GM19025 (cell line): Measurements from ENCODE around the gene PARD3.
"Not testable (repeated sequence)": the region's sequence is repeated elsewhere in the genome, so short reads cannot be mapped to it uniquely, and the experiment has no call there.

Source experiments
- ATAC-seq: cut with Tn5 transposase; IDR thresholded peaks from one replicate; pipeline ENCODE4 v1.9.1; 2021; ENCODE audit warnings: mild to moderate bottlenecking, low read depth, moderate library complexity; ENCODE audit not compliant: unreplicated experiment

PARD3 gene

GRCh38 chr10:34377833-34378232, 437.3 kb downstream of the PARD3 start:
- ATAC-seq = no peak

- ATAC-seq = no peak
These were observed 440.6 kb downstream of the PARD3 start for GRCh38 chr10:34374356-34375045.

DNA sequence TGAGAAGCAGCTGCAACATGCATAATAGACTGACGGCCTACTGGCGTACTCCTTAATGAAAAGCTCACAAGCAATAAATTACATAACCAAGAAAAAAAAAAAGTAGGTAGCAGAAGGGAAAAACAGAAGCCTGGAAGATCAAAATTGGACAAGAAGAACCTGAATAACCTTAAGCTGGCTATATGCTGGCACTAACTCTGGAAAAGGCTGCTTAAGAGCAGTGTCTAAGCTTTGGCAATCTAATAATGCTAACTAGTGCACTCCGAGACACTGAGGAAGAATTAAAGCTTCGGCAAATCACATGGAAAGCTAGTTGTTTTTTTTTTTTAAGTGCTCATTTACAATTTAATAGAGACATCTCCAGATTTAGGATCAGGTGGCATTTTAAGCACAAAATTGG, 441.9 kb downstream of the PARD3 start:
- no peak for ATAC-seq

- no peak for ATAC-seq
These were observed 442.6 kb downstream of the PARD3 start for GRCh38 chr10:34372509-34372908.

- no peak for ATAC-seq
These were observed 445.0 kb downstream of the PARD3 start for GRCh38 chr10:34370126-34370525.

DNA sequence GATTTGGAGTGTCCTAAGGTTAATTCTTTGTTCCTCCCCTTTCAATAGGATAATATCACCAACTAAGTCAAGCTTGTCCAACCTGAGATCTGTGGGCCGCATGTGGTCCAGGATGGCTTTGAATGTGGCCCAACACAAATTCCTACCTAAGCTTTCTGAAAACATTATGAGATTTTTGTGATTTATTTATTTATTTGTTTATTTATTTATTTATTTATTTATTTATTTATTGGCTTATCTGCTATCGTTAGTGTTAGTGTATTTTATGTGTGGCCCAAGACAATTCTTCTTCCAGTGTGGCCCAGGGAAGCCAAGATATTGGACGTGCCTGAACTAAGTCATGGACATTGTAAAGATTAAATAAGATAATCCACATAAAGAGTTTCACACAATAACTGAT, 446.0 kb downstream of the PARD3 start:
- no peak for ATAC-seq

DNA sequence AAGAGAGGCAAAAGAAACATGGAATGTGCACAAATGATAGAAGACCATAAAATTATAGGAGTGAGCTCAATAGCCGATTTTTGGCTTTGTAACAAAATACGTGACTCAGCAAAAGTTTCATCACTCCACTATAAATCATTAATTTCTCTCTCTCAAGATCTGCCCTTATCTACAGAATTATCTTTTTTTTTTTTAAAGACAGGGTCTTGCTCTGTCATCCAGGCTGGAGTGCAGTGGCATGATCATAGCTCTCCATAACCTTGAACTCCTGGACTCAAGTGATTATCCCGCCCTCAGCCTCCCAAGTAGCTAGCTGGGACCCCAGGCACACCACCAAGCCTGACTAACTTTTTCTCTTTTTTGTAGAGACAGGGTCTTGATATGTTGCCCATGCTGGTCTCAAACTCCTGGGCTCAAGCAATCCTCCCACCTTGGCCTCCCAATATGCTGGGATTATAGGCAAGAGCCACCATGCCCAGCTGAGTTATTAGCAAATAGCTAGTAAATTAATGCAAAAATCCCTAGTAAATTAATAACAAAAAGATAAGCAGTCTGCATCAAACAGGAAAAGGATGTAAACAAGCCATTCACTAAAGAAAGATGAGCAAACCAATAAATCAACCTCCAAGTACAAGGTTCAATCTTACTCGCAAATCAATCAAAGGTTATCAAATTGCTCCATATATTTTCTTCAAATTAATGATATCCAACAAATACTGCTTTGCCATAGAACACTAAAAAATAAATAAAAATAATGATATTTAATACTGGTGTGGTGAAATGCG, 450.7 kb downstream of the PARD3 start:
- ATAC-seq = no peak

DNA sequence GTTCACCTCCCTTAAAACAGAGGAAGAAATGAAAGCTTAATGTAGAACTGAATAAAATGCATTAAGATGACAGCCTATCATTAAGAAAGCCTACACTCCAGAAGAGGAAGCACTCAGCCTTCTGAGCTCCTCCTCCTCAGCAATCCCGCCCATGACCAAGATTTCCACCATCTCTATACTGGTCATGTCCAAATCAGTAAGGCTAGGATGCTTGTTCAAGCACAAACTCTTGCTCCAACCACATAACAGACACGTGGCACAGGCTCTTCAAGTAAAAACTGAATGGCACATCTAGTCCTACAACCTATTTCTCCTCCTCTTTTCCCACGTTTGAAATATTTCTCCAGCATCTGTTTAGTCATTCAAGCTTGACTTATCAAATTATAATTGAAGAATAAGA, 454.1 kb downstream of the PARD3 start:
- ATAC-seq = no peak

- ATAC-seq = no peak
These were observed 455.7 kb downstream of the PARD3 start for GRCh38 chr10:34359435-34359813.

DNA sequence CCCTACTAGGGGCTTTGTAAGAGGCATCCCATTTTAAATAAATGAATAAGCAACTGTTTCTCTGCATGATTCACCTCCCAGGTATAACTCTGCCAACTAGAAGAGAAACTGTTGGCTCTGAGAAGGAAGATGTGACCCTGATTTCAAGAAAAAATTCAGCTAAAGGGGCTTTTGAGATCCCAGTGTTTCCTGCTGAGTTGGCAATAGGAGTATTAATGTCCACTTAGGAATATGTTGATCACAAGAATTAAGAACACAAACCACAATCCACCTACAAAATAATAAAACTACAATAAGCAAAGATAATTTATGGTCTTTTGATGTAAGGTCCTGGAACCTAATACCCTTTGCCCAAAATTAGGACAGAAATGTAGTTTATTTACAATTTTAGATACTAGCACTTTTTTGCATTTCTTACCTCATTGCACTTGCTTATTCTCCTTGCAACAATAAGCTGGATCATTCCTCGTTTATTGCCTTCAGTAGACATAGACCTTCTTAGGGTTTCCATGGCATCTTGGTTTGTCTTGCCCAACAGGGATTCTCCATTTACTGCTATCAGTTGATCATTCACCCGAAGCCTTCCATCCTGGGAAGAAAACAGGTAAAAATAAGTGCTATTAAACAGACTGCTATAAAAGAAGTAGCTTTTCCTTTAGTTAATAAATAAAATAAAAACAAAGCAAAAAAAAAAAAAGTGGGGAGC, 456.2 kb downstream of the PARD3 start:
- ATAC-seq = no peak

DNA sequence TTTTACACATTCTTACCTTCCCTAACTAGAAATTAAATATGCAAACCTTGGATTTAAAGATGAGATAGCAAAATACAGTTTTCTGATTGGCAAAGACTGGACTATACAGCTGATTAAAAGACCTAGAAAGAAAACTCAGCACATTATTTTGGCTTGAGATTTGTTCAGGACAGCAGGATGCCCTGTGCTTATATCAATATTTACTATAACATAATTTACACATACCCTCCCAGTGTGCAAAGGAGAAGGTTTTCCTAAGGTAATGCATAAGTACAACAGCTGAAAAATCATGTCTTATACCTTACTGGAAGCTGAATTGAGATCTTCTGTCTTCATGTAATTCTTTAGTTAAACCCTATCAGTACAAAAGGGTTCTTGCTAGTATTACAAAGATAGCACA, 458.6 kb downstream of the PARD3 start:
- no peak for ATAC-seq

GRCh38 chr10:34353530-34353929, 461.6 kb downstream of the PARD3 start:
- not testable (repeated sequence) for ATAC-seq

- not testable (repeated sequence) for ATAC-seq
These were observed 462.4 kb downstream of the PARD3 start for GRCh38 chr10:34352599-34353204.

GRCh38 chr10:34351161-34351560, 463.9 kb downstream of the PARD3 start:
- ATAC-seq = no peak

GRCh38 chr10:34348917-34349485, 466.1 kb downstream of the PARD3 start:
- no peak for ATAC-seq

DNA sequence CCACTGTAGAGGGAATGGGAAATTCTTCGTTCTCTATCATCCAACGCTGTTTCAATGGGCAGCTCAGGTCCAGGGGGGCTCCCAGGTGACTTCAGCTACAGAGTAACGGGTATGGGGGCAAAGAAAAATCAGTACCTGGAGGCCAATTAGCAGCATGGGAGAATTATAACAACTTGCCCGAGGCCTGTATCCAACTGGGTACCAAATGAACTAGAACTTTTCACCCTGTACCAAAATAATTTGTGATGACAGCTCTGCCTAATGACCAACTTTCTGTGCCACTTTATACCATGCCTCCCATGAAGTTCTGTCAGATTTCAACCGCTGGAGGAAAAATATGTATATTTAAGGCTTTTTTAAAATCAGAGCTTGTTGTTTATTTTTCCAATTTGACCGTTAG, 467.1 kb downstream of the PARD3 start:
- ATAC-seq = no peak

DNA sequence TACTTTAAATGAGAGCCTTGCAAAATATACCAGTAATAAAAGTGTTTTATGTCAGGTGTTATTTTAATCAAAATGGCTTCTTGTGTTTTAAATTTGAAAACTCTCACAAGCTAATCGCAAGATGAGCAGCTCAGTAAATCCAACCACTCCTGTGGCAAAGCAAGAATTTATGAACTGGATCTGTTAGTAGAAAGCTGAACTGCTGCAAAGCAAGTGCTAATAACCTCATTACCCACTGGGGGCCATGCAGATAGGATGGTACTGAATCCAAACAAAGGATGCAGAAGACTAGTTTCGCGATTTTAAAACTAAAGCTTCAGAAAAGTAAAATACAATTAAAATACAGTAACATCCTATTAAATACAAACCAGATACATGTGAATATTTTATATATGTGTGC, 468.0 kb downstream of the PARD3 start:
- no peak for ATAC-seq

DNA sequence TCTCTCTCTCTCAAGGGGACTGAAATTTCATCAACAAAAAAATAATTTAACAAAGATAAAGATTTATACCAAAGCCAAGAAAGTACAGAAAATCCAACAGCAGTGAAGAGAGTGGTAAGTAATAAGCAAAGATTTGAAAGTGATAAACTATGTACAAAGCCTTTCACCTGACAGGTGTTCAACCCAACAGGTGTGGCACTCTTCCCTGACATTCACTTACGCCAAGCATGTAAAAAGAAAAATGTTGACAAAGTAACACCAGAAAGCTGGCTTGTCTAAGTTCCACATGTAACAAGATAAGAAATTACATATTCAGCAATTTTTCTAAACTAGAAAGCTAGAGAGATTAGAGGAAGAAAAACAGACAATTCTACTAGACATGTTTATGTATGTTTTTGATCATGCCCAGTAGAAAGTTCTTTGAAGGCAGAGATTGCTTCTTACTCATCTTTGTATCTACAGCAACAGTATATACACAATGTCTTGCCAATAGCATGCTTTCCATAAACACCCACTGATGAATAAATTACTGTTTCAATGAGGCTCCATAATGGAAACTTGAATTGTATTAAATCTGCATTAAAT, 468.5 kb downstream of the PARD3 start:
- ATAC-seq = no peak

DNA sequence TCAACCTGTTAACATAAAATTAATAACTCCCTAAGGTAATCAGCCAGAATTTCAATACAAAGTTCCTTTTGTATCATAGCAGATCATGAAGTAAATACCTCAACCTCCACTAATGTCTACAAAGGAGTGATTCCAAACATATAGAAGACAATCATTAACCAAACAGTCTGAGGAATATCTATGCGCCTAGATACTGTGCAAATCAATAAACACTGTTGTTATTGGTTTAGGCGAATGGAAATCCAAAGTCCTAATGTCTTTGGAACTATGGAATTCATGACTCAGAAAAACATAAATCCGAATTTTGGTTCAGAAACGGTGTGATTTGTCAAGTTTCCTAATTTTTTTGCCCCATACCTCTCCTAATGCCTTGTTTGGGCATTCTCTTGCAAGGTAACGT, 469.7 kb downstream of the PARD3 start:
- ATAC-seq = no peak

DNA sequence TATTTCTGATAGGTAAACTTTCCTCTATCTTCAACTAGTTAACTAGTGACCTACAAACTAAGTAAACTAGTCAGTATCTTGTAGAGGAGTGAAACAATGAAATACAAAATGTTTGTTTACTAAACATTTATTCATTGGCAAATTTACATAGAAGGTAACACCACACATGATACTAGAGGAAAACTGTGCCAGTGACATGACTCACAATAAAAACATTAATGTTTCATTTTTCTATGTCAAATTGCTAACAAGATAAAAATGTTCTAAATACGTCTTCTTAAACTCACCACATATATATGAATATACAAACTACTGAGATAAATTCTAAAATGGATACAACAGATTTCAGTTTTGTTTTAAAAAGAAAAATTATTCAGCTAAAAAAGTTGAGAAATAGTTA, 471.3 kb downstream of the PARD3 start:
- ATAC-seq = no peak
